Measurements from ENCODE around the gene LIN9.
"Not testable (repeated sequence)": the region's sequence is repeated elsewhere in the genome, so short reads cannot be mapped to it uniquely, and the experiment has no call there.

LIN9 gene

GRCh38 chr1:226272233-226272902 is 36.6 kb downstream of the LIN9 start:
- DNase-seq, result not testable (repeated sequence)

GRCh38 chr1:226268421-226269124 is 40.4 kb downstream of the LIN9 start:
- no peak for DNase-seq

GRCh38 chr1:226261818-226262217 is 47.1 kb downstream of the LIN9 start:
- DNase-seq, result no peak

- no peak for DNase-seq
These were observed 53.6 kb downstream of the LIN9 start for GRCh38 chr1:226255380-226255779.

- DNase-seq, result no peak
These were observed 55.0 kb downstream of the LIN9 start for GRCh38 chr1:226253933-226254332.

GRCh38 chr1:226252841-226253240 is 56.1 kb downstream of the LIN9 start:
- DNase-seq, result not testable (repeated sequence)

DNA sequence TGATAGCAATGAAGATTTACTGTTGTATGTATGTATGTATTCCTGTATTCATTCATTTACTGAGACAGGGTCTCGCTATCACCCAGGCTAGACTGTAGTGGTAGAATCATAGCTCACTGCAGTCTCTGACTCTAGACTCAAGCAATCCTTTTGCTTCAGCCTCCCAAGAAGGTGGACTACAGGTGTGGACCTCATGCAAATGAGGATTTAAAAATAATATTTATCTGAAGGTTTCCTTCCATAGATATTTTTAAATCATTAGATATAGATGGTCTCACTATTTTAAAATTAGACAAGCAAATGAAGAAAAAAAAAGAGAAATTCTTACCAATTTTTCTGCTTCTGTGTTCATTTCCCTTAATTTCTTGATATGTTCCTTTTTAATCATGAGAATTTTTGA is 58.5 kb downstream of the LIN9 start:
- no peak for DNase-seq

DNA sequence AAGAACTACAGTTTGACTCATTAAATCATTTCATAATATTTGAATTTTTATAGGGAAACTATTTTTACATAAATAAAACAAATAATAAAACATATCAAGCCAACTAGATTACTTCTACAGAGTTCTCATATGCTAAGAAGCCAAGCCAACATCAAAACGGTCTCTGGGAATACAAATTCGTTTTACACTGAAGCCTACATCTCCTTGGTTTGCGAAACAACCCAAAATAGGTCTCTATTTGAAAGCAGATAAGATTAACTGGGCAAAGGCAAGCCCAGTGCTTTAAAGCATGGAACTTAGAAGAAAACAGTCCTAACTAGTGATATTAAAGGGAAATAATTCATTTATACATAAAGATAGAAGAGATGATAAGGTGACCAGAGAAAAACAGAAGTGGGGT is 60.2 kb downstream of the LIN9 start:
- DNase-seq, result no peak

DNA sequence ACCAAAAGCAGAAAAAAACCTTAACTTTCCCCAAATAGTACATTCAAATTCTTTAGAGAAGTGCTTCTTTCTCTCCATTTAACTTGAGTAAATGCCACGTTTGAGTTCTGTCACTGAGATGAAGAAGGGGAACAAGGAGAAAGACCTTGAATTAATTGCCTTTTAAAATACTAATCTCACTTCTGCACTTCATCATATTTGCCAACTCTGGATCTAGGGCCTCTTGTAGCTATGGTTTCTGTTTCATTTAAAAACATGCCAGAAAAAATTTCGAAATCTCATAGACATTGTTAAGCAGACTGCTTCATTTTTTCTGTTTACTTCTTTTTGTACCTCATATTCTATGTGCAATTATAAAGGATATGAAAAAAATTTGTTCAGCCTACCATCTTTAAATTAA is 60.9 kb downstream of the LIN9 start:
- DNase-seq, result no peak

DNA sequence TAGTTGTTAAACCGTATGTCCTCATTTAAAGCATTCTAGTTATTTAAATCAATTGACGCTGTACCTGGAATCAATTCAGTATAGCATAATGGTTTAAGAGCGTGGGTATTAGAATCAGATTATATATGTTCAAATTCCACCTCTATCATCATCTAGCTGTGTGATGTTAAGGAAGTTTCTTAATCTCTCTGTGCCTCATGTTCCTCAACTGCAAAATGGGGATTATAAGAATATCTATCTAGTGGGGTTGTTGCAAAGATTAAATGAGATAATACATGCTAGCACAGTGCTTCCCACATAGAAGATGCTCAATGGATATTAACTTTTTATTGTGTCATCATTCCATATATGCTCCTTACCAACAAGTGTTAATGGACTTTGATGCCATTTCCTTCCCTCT is 69.5 kb downstream of the LIN9 start:
- DNase-seq, result no peak

DNA sequence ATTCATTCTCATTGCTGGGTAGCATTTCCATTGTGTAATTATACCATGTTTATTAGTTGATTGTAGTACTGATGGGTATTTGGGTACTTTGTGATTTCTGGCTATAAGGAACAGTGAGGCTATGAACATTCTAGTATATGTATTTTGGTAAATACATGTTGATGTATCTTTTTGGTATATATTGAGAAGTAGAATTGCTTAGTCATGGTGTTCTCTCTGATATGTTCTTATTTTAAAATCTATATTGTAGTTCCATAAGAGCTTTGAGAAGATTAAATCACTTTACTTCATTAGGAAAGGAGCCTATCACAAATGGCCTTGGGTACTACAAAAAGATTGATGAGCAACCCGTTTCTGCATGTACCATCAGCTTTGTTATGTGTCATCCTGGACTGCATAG is 72.1 kb downstream of the LIN9 start:
- no peak for DNase-seq

GRCh38 chr1:226233806-226234205 is 75.2 kb downstream of the LIN9 start:
- DNase-seq, result no peak

- no peak for DNase-seq
These were observed 75.7 kb downstream of the LIN9 start for GRCh38 chr1:226233293-226233692.

DNA sequence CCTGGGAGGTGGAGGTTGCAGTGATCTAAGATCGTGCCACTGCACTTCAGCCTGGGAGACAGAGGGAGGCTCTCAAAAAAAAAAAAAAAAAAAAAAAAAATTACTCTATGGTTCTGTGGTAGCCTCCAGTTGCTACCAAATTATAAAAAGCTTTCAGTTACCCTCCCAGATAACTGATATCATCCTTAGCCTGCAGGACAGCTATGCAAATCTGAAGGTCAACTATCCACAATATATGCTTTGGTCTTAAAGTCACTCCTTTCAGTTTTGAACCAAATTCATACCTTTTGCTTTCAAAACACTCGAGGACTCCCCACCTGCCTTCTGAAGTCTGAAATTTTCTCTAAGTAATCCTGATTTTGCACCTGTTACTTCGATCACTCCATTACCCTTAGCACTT is 82.4 kb downstream of the LIN9 start:
- DNase-seq, result no peak

DNA sequence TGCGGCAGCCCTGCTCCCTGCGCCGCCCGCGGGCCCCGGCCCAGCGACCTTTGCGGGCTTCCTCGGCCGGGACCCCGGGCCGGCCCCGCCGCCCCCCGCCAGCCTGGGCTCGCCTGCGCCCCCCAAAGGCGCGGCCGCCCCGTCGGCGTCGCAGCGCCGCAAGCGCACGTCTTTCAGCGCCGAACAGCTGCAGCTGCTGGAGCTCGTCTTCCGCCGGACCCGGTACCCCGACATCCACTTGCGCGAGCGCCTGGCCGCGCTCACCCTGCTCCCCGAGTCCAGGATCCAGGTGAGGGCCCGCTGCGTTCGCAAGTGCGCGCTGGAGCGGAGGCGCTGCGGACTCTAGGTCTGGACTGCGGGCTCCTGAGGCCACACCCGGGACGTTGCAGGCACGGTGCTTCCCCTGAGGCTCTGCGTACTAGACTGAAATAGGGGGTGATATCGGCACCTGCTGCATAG is 85.1 kb downstream of the LIN9 start:
- no peak for DNase-seq

GRCh38 chr1:226223157-226223785 is 85.7 kb downstream of the LIN9 start, which contains the start of gene MIXL1:
Gene MIXL1, plus strand, starts transcription at chr1:226223664. Its CDS starts 18 bp downstream, at chr1:226223682.
- DNase-seq, result no peak

GRCh38 chr1:226222686-226223085 is 86.3 kb downstream of the LIN9 start:
- no peak for DNase-seq

- DNase-seq, result no peak
These were observed 88.3 kb downstream of the LIN9 start for GRCh38 chr1:226220473-226221189.

DNA sequence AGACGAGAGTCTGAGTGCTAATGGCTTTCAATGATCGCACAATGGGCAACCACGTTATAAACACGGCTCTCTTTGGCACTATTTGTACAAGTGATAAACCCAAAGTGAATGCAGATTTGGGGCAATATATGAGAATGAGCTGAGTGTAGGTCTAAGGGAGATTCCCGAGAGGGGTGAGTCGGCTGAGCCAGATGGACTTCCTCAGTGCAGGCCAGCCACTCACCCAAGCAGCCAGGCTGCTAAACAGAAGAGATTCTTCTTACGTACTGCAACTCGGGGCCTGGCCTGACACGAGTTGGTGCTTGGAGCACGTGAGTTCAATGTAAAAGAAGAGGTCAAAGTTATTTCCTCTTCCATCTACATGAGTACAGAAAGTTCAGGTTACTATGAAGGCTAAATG is 91.7 kb downstream of the LIN9 start:
- no peak for DNase-seq

GRCh38 chr1:226216056-226216455 is 92.9 kb downstream of the LIN9 start:
- DNase-seq, result no peak

- no peak for DNase-seq
These were observed 93.7 kb downstream of the LIN9 start for GRCh38 chr1:226215239-226215638.

- DNase-seq, result no peak
These were observed 96.4 kb downstream of the LIN9 start for GRCh38 chr1:226212545-226212944.

- DNase-seq, result no peak
These were observed 97.7 kb downstream of the LIN9 start for GRCh38 chr1:226211181-226211821.

All from stimulated activated CD4-positive, alpha-beta T cell treated with anti-CD3 and anti-CD28 coated beads, Interleukin-1b, Interleukin-23, amount 100 ng/mL, for 48 hours (primary cell).